HG02571 (cell line): ENCODE results near the gene MARCKSL1.
A peak's percentile ranks its signal among the peaks of the same experiment; 100 is the strongest.
"Not testable (repeated sequence)": the region's sequence is repeated elsewhere in the genome, so short reads cannot be mapped to it uniquely, and the experiment has no call there.

Experiments
- ATAC-seq: cut with Tn5 transposase; IDR thresholded peaks from one replicate; pipeline ENCODE4 v1.9.1; 2021; ENCODE audit warnings: mild to moderate bottlenecking, moderate library complexity; ENCODE audit not compliant: unreplicated experiment

The MARCKSL1 gene, protein sequence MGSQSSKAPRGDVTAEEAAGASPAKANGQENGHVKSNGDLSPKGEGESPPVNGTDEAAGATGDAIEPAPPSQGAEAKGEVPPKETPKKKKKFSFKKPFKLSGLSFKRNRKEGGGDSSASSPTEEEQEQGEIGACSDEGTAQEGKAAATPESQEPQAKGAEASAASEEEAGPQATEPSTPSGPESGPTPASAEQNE

GRCh38 chr1:32335790-32336590 lies at the start of gene MARCKSL1:
TSS of gene MARCKSL1 (minus strand) at chr1:32336233. CDS start at chr1:32336033, 200 bp downstream.
- ATAC-seq: peak; percentile 42

- no peak for ATAC-seq
These were observed 44.0 kb upstream of the MARCKSL1 start for GRCh38 chr1:32380057-32380456.

GRCh38 chr1:32377541-32378220 lies 41.6 kb upstream of the MARCKSL1 start:
- ATAC-seq: no peak

DNA sequence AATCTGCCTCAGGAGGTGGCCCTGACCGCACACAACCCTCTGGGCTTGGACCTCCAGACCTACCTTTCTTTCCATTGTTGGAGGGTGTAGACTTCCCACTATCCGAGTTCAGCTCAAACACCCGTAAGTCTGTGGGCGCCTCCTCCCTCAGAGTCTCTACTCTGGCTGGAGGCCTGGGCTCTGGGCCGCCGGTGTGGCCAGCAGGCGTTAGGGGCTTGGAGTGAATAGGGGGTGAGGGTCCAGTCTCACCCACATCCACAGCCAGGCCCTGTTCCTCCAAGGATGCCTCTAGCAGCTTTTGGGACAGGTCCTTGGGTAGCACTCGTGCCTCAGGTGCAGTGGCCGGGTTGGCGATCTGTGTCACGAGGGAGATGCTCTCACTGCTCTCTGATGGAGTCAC lies 40.2 kb upstream of the MARCKSL1 start:
- no peak for ATAC-seq

DNA sequence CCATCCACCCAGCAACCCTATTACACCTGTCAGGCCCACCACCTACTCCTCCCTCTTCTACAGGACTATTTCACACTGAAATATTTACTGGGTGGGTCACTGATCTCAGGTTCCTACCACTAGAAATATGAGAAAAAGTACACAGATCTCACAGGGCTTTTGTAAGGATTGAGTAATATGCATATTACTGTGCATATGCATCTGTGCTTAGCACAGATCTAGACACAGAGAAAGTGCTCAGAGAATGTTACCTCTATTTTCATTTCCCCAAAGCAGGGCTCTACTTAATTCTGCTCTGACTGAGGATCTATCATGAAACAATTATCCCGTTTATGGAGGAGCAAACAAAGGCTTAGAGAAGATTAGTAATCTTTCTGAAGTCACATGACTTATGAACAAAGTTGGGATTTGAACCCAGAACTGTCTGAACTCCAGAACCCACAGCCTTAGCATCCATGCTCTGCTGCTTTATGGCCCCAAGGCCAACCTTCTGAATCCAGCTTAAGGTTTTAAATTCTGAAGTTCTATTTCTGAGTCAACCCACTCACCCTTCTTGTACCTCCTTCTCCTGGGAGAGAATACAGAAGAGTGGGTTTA lies 38.1 kb upstream of the MARCKSL1 start:
- ATAC-seq: no peak

DNA sequence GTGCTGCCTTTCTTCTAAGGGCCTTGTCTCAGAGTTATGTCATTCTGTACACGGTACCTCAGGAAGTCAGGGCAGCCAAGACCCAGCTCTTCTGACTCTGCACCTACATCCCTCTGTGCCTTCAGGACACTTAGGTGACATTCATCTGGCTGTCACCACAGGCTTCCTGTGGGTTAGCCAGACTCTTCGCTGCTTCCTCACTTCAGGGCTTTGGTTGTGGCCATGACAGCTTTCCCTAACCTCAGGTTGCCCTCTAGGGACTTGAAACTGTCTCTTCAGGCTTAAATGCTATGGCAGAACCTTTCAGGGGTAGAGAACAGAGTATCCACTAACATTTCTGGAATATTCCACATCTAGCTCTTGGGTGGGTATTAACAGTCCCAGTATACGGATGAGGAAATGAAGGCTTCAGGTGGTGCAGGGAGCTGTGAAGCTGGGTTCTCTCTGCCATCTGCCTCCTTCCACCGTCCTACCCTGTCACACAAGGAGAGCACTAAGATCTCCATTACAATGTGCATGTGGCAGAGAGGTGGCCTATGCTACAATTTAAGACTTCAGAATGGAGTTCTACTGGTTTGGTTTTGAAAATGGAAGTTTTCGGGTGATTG lies 36.2 kb upstream of the MARCKSL1 start:
- no peak for ATAC-seq

- no peak for ATAC-seq
These were observed 32.0 kb upstream of the MARCKSL1 start for GRCh38 chr1:32367912-32368635.

DNA sequence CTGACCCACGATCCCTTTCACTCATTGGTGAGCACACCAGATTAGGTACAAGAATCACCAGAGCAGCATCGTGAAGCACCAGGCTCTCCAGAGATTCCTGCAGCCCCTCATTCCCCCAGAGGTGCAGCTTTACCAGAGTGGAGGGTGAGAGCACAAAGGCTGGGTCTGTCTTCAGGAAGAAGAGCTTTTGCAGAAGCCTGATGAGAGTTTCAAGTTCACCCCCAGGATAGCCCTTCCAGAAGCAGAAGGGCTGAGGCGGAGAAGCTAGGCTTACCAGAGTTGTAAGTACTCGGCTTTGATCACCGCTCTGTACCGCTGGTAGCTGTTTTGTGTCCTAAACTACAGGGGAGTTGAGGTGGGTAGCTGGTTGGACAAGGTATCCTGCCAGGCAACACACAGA lies 29.4 kb upstream of the MARCKSL1 start:
- ATAC-seq: no peak

GRCh38 chr1:32364836-32365235 lies 28.8 kb upstream of the MARCKSL1 start:
- no peak for ATAC-seq

GRCh38 chr1:32363713-32364112 lies 27.7 kb upstream of the MARCKSL1 start:
- ATAC-seq: no peak

DNA sequence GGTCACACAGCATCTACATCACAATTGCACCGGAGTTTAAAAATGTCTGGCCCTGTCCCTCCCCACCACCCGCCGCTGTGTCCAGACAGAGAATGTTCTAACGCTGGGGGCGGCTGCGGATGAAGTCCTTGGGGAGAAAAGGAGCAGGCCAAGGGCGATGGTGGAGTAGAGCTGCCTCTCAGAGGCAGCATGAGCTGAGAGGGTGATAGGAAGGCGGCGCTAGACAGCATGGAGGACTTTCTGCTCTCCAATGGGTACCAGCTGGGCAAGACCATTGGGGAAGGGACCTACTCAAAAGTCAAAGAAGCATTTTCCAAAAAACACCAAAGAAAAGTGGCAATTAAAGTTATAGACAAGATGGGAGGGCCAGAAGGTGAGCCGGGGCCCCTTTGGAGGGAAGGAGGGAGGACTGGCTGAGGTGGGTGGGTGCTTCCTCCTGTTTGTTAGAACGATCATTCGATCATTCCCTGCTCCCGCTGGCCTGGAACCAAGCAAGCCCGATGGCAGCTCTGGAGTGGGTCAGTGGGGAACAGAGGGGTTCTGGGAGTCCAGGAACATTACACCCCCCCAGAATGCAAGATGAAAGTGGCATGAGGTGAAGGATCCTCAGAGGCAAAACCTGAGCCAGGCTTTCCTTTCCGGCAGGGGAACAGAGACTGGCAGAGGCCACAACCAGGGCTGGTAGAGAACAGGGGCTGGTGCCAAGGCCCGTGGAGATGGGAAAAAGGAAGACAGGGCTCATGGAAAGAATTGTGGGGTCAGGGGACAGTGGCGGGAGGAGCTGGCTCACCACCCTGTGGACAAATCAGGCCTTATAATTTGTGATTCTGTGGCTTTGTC lies 26.7 kb upstream of the MARCKSL1 start, which contains the start of the genes FAM229A and TSSK3:
Gene FAM229A (minus strand): TSS at position 12 of the 840 bp plus-strand sequence. CDS start 394 bp downstream, outside the sequence.
Gene TSSK3 (plus strand): TSS at position 66 of the 840 bp plus-strand sequence. CDS start 163 bp downstream, at position 229.
- no peak for ATAC-seq

GRCh38 chr1:32361674-32362473 lies 25.8 kb upstream of the MARCKSL1 start:
- ATAC-seq: no peak

DNA sequence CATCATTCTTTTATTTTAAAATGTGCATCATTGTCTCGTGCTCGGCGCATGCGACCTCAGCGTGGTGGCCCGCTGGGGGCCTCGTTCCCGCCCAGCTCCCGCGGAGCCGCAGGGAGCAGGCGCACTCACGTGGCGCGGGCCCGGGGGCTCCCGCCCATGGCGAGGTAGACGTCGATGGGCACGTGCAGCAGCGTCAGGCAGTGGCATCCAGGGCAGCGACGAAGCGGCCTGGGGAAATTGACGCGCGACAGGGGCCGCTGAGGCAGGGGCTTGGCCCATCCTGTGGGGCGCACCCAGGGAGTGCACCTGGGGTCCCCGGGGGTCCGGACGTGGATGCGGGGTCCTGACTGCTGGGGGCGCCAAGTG lies 25.3 kb upstream of the MARCKSL1 start:
- ATAC-seq: no peak

DNA sequence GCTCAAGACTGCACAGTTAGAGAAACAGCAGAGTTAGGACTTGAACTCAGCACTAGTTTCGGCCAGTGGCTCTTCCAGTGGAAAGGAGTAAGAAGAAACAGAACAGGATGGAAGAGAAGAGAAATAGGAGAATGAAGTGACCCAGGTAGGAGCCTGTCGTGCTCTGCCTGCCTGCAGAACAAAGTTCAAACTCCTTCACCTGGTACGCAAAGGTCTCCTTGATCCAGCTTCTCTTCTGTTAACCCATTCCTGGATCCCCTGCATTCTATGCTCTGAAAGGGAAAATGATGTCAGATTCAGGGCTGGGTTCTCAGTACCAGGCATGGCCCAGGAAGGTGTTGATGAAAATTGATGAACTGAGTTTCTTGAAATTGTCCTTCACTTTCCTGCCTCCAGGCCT lies 22.4 kb upstream of the MARCKSL1 start:
- no peak for ATAC-seq

- ATAC-seq: no peak
These were observed 21.6 kb upstream of the MARCKSL1 start for GRCh38 chr1:32357614-32358013.

- ATAC-seq: no peak
These were observed 20.4 kb upstream of the MARCKSL1 start for GRCh38 chr1:32356478-32356877.

- ATAC-seq: not testable (repeated sequence)
These were observed 19.7 kb upstream of the MARCKSL1 start for GRCh38 chr1:32355778-32356177.

- no peak for ATAC-seq
These were observed 18.0 kb upstream of the MARCKSL1 start for GRCh38 chr1:32353886-32354570.
